Fibroblast of lung (primary cell): ENCODE data around the gene TNS2. TPM values are rescaled to one million over a fixed set of nuclear protein-coding genes. Genes with fewer than 3 reads are reported as not detected.

Source experiments
- DNase-seq, 2 donors: peaks; one replicate each; pipeline versions ENCODE4 v3.0.0 to v3.0.0-alpha.2; 2010; ENCODE audit warnings: low read depth in 2 of 2
- H2AFZ ChIP-seq: 2 replicates; pipeline ENCODE4 v1.5.1; 2012; ENCODE audit warnings: low read length, control low read depth, inconsistent platforms
- H3K27ac ChIP-seq: 2 replicates; pipeline ENCODE4 v1.5.1; 2011; ENCODE audit warnings: low read length, control low read depth; ENCODE audit not compliant: insufficient read depth
- H3K27me3 ChIP-seq: 2 replicates; pipeline ENCODE4 v1.5.1; 2011; ENCODE audit warnings: mild to moderate bottlenecking, low read length; ENCODE audit not compliant: control insufficient read depth, insufficient read depth
- H3K36me3 ChIP-seq: 2 replicates; pipeline ENCODE4 v1.5.1; 2011; ENCODE audit warnings: low read length; ENCODE audit not compliant: control insufficient read depth, insufficient read depth
- H3K4me1 ChIP-seq: 2 replicates; pipeline ENCODE4 v1.5.1; 2011; ENCODE audit warnings: low read length; ENCODE audit not compliant: control insufficient read depth, insufficient read depth; ENCODE audit errors: extremely low read depth
- H3K4me2 ChIP-seq: 2 replicates; pipeline ENCODE4 v1.5.1; 2011; ENCODE audit warnings: low read length, control low read depth; ENCODE audit not compliant: insufficient read depth; ENCODE audit errors: extremely low read depth
- H3K4me3 ChIP-seq, 4 experiments: fragments of 200-600 bp in 1 of 4; sonication (generic) in 1 of 4; replicated peaks in 1 of 4; 2 replicates each; pipeline ENCODE4 v1.5.1; 2011 to 2016; ENCODE audit warnings: low read length in 4 of 4, low read depth in 3 of 4, mild to moderate bottlenecking in 3 of 4, control low read depth in 2 of 4, inconsistent platforms in 1 of 4, mixed read lengths in 1 of 4; ENCODE audit not compliant: insufficient read depth in 1 of 4; ENCODE audit errors: control extremely low read depth in 1 of 4
- H3K79me2 ChIP-seq: 2 replicates; pipeline ENCODE4 v1.5.1; 2012; ENCODE audit warnings: mild to moderate bottlenecking, low read length, inconsistent platforms; ENCODE audit not compliant: control insufficient read depth, insufficient read depth
- H3K9ac ChIP-seq: 2 replicates; pipeline ENCODE4 v1.5.1; 2011; ENCODE audit warnings: mild to moderate bottlenecking, low read length, control low read depth; ENCODE audit not compliant: insufficient read depth
- H3K9me3 ChIP-seq: 2 replicates; pipeline ENCODE4 v1.5.1; 2012; ENCODE audit warnings: low read depth, low read length; ENCODE audit not compliant: control insufficient read depth, insufficient read depth
- H4K20me1 ChIP-seq: 2 replicates; pipeline ENCODE4 v1.5.1; 2011; ENCODE audit warnings: low read length; ENCODE audit not compliant: control insufficient read depth, insufficient read depth; ENCODE audit errors: extremely low read depth
- EZH2 ChIP-seq: IDR thresholded peaks from 2 replicates; pipeline ENCODE4 v1.5.1; 2012; ENCODE audit warnings: low read length, control low read depth, mild to moderate bottlenecking; ENCODE audit errors: missing control alignments
- polyA plus RNA-seq, 2 donors: library from polyadenylated mRNA; depleted of rRNA in 1 of 2; stranded (reverse) in 1 of 2; unstranded in 1 of 2; fragments of >200 nt; gene quantifications; 2 replicates each; pipeline ENCODE4 v1.2.1, GENCODE V29; 2011 to 2012; ENCODE audit warnings: missing spikeins in 1 of 2
- total RNA-seq: library from RNA; depleted of rRNA; stranded (reverse); fragments of >200 nt; gene quantifications from 2 replicates; pipeline ENCODE4 v1.2.1, GENCODE V29; 2014
- TF ChIP-seq, protein P1 (sequence below), 2 donors: IDR thresholded peaks in 1 of 2; conservative IDR thresholded peaks in 1 of 2; 1 replicate in 1 of 2; 2 replicates in 1 of 2; pipeline ENCODE4 v1.5.1; 2011 to 2012; ENCODE audit warnings: low read length in 2 of 2, control low read depth in 1 of 2, inconsistent platforms in 1 of 2, low read depth in 1 of 2, mild to moderate bottlenecking in 1 of 2

The TNS2 gene
- total and polyA plus RNA-seq, 2 donors (not counting 1 experiment from before 2014, with no cell fraction given) = 35.3 to 60.6 TPM

DNA sequence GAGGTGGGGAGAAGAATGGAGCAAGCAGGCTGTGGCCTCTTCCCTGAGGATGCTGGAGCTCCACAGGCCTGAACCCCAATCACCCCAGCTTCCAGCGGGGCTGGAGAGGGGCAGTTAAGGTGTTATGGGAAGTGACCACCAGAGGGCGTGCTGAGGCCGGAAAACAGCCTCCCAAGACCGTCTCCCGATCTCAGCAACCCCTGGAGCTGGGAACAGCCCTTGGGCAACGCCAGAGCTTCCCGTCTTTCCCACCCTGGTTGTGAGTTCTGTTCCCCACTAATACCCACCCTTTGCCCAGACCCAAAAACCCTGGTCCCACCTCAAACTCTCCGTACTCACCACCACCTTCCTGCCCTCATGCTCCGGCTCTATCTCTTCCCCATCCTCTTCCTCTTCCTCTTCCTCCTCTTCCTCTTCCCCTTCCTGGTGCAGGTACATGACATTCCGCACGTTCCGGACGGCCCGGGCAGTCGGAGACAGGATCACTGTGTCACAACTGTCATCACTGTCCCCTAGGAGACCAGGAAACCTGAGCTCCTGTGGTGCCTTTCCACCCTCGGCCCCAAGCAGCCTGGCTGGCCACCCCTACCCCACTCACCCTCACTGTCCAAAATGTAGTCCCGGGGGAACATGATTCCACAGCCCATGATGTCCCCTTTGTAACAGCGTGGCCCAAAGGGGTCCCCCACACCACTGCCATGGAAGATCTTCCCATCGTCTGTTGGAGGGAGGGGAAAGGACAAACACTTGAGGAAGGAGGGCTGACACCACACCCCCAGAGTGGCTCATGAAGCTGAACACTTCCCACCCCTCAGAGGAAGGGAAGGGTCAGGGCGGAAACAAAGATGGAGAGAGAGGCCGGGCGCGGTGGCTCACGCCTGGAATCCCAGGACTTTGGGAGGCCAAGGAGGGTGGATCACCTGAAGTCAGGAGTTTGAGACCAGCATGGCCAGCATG is 16.4 kb downstream of the TNS2 start:
- H3K4me3 ChIP-seq = no peak overlapping the region
- no peak overlapping the region for H3K9ac ChIP-seq
- H3K27me3 ChIP-seq = no peaks in the 10 kb centered on the region
- peak overlapping the region; percentile 69 for H3K27ac ChIP-seq
- no peaks in the 10 kb centered on the region for H4K20me1 ChIP-seq
- DNase-seq = peak; percentile 67 to 88
- H3K9me3 ChIP-seq = no peaks in the 10 kb centered on the region
- no peaks in the 10 kb centered on the region for H3K79me2 ChIP-seq
- TF ChIP-seq, protein P1, sequence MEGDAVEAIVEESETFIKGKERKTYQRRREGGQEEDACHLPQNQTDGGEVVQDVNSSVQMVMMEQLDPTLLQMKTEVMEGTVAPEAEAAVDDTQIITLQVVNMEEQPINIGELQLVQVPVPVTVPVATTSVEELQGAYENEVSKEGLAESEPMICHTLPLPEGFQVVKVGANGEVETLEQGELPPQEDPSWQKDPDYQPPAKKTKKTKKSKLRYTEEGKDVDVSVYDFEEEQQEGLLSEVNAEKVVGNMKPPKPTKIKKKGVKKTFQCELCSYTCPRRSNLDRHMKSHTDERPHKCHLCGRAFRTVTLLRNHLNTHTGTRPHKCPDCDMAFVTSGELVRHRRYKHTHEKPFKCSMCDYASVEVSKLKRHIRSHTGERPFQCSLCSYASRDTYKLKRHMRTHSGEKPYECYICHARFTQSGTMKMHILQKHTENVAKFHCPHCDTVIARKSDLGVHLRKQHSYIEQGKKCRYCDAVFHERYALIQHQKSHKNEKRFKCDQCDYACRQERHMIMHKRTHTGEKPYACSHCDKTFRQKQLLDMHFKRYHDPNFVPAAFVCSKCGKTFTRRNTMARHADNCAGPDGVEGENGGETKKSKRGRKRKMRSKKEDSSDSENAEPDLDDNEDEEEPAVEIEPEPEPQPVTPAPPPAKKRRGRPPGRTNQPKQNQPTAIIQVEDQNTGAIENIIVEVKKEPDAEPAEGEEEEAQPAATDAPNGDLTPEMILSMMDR (conservative IDR thresholded peaks at IDR 0.05 in 1 of 2, IDR thresholded peaks at IDR 0.05 in 1 of 2; ENCODE audit: low read depth in 1 of 2, low read length in 2 of 2) = peak; percentile 75 to 88
- TF ChIP-seq EZH2 = no peak
- no peak overlapping the region for H3K4me2 ChIP-seq
- H3K4me1 ChIP-seq = peaks cover 61% of the 10 kb centered on the region
- no peak overlapping the region for H2AFZ ChIP-seq
- peaks cover 16% of the 10 kb centered on the region for H3K36me3 ChIP-seq

DNA sequence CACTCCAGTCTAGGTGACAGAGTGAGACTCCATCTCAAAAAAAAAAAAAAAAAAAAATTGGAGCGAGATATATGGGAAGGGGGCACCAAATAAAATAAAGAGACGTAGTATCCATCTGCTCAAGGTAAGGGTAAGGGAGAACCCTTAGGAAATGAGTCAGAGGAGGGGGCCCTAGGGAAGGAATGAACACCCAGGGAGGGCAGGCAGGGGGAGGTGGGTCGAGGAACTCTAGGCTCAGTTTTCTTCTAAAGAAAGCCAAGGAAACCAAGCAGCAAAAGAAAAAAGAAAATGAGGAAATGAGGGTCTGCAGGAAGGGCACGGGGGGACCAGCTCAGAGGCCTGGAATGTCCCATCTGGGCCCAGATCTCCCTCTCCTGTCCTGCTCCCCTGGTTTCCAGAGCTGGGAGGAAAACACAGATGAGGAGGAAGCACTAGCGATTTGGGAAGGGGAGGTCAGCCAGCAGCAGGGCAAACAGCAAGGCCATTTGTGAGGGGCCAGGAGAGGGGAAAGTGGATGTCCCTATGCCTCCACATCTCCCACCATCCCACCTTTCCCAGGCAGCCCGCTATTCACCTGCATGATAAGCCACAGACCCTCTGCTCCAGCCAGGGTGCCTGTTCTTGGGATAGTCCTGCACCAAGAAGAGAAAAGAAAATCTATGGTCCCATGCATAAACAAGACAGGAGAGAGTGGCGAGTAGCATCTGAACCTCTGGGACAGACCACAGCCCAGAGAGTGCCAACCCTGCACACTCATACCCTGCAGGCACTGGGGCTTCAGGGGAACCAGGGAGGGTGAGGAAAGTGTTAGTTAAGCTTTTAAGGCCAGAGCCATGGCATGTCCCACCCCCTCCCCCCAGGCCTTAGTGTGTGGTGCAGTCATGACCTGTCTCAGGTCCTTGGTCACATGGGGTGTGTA is 17.5 kb downstream of the TNS2 start:
- H4K20me1 ChIP-seq = no peaks in the 10 kb centered on the region
- H3K27me3 ChIP-seq = no peaks in the 10 kb centered on the region
- no peak overlapping the region for H3K4me3 ChIP-seq
- H3K9ac ChIP-seq = no peak overlapping the region
- no peak overlapping the region for H3K4me2 ChIP-seq
- TF ChIP-seq, protein P1 (conservative IDR thresholded peaks at IDR 0.05 in 1 of 2, IDR thresholded peaks at IDR 0.05 in 1 of 2; ENCODE audit: low read depth in 1 of 2, low read length in 2 of 2) = no peak
- TF ChIP-seq EZH2 = no peak
- no peak overlapping the region for H2AFZ ChIP-seq
- no peak for DNase-seq
- H3K9me3 ChIP-seq = no peaks in the 10 kb centered on the region
- peaks cover 10% of the 10 kb centered on the region for H3K36me3 ChIP-seq
- no peaks in the 10 kb centered on the region for H3K79me2 ChIP-seq
- no peak overlapping the region for H3K27ac ChIP-seq
- peaks cover 58% of the 10 kb centered on the region for H3K4me1 ChIP-seq
